Neutrophil (primary cell): ENCODE results near the gene CYP2S1.

Experiments used
- H3K27ac ChIP-seq: fragments of 200-600 bp; sonication (generic); 2 replicates; pipeline ENCODE4 v1.5.1; 2016; ENCODE audit warnings: mild to moderate bottlenecking, moderate library complexity
- H3K27me3 ChIP-seq: fragments of 200-600 bp; sonication (generic); 2 replicates; pipeline ENCODE4 v1.6.0; 2016; ENCODE audit warnings: mild to moderate bottlenecking
- H3K36me3 ChIP-seq: fragments of 200-600 bp; sonication (generic); 2 replicates; pipeline ENCODE4 v1.5.1; 2017
- H3K4me1 ChIP-seq, 2 experiments: fragments of 200-600 bp in 1 of 2; sonication (generic) in 1 of 2; 1 replicate in 1 of 2; 2 replicates in 1 of 2; pipeline versions ENCODE4 v1.5.1 to v1.6.1; 2013 to 2016; ENCODE audit warnings: low read depth in 1 of 2, low read length in 1 of 2, mild to moderate bottlenecking in 1 of 2, moderate library complexity in 1 of 2; ENCODE audit not compliant: control insufficient read depth in 1 of 2, insufficient read depth in 1 of 2
- H3K4me3 ChIP-seq, 2 experiments: fragments of 200-600 bp in 1 of 2; sonication (generic) in 1 of 2; 1 replicate in 1 of 2; 2 replicates in 1 of 2; pipeline ENCODE4 v1.5.1; 2013 to 2016; ENCODE audit warnings: low read depth in 1 of 2, low read length in 1 of 2, mild to moderate bottlenecking in 1 of 2, moderate library complexity in 1 of 2
- H3K9me3 ChIP-seq: fragments of 200-600 bp; sonication (generic); 2 replicates; pipeline ENCODE4 v1.5.1; 2016
- TF ChIP-seq, protein P1 (sequence below): fragments of 200-600 bp; sonication (generic); IDR thresholded peaks from 2 replicates; pipeline ENCODE4 v1.5.1; 2016; ENCODE audit warnings: antibody characterized with exemption

The CYP2S1 gene

DNA sequence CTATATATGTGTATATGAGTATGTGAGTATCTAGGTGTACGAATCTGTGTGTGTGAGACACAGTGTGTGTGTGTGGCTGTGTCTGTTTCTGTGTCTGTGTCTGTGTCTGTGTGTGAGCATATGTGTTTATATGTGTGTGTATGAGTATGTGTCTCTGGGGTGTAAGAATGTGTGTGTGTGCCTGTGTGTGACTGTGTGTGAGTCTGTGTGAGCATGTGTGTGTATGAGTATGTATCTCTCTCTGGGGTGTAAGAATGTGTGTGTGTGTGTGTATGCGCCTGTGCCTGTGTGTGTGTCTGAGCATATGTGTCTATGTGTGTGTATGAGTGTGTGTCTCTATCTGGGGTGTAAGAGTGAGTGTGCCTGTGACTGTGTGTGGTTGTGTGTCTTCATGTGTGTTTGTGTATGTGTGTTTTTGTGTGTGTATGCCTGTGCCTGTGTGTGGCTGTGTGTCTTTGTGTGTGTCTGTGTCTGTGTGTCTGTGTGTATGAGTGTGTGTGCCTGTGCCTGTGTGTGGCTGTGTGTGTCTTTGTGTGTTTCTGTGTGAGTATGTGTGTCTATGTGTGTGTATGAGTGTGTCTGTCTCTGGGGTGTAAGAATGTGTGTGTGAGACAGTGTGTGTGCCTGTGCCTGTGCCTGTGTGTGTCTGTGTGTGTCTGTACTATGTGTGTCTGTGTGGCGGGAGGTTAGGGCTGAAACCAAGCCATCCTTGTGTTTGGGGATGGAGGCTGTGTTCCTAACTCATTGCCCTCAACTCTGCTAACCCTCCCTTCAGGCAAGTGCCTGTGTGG is 37.2 kb downstream of the CYP2S1 start:
- no peaks in the 10 kb centered on the region for H3K36me3 ChIP-seq
- H3K4me3 ChIP-seq: no peak overlapping the region
- peaks cover 37% of the 10 kb centered on the region for H3K27me3 ChIP-seq
- no peaks in the 10 kb centered on the region for H3K4me1 ChIP-seq
- TF ChIP-seq, protein P1, sequence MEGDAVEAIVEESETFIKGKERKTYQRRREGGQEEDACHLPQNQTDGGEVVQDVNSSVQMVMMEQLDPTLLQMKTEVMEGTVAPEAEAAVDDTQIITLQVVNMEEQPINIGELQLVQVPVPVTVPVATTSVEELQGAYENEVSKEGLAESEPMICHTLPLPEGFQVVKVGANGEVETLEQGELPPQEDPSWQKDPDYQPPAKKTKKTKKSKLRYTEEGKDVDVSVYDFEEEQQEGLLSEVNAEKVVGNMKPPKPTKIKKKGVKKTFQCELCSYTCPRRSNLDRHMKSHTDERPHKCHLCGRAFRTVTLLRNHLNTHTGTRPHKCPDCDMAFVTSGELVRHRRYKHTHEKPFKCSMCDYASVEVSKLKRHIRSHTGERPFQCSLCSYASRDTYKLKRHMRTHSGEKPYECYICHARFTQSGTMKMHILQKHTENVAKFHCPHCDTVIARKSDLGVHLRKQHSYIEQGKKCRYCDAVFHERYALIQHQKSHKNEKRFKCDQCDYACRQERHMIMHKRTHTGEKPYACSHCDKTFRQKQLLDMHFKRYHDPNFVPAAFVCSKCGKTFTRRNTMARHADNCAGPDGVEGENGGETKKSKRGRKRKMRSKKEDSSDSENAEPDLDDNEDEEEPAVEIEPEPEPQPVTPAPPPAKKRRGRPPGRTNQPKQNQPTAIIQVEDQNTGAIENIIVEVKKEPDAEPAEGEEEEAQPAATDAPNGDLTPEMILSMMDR: no peak
- no peaks in the 10 kb centered on the region for H3K9me3 ChIP-seq
- H3K27ac ChIP-seq: no peak overlapping the region

DNA sequence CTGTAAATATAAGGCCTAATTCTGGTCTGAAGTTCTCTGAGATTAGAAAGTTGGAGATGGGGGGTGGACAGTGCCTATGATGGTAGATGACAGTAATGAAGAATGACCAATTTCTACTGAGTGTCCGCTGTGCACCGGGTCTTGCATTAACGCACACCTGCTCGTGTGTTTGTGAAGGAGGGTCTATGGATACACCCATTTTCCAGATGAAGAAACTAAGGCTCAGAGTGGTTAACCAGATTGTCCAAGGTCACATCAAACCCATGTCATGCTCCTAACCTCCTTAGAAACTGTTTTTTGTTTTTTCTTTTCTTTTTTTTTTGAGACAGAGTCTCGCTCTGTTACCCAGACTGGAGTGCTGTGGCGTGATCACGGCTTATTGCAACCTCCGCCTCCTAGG is 39.7 kb downstream of the CYP2S1 start:
- H3K27ac ChIP-seq: no peak overlapping the region
- TF ChIP-seq, protein P1: no peak
- H3K27me3 ChIP-seq: peaks cover 13% of the 10 kb centered on the region
- no peaks in the 10 kb centered on the region for H3K4me1 ChIP-seq
- H3K4me3 ChIP-seq: no peak overlapping the region
- no peaks in the 10 kb centered on the region for H3K36me3 ChIP-seq
- no peaks in the 10 kb centered on the region for H3K9me3 ChIP-seq

DNA sequence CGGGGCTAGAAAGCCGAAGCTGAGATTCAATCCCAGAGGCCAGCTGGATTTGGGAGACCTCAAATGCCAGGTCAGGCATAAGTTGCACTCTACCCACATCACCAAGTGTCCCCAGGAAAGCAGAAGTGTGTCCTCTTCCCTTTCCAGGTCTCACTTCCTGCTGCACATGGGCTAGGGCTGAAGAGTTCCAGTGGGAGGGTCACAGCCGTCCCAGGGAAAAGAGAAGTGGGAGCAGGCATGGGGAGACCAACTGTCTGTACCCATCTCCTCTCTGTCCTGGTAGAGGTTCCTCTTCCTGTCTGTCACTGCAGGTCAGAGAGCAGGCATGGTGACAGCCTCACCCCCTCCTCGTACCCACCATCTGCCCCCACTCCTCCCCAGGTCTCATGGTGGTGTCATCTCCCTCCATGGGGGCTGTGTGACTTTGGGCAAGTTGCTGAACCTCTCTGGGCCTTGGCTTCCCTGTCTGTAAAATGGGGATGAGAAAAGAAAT is 40.8 kb downstream of the CYP2S1 start:
- H3K36me3 ChIP-seq: no peaks in the 10 kb centered on the region
- H3K9me3 ChIP-seq: no peaks in the 10 kb centered on the region

DNA sequence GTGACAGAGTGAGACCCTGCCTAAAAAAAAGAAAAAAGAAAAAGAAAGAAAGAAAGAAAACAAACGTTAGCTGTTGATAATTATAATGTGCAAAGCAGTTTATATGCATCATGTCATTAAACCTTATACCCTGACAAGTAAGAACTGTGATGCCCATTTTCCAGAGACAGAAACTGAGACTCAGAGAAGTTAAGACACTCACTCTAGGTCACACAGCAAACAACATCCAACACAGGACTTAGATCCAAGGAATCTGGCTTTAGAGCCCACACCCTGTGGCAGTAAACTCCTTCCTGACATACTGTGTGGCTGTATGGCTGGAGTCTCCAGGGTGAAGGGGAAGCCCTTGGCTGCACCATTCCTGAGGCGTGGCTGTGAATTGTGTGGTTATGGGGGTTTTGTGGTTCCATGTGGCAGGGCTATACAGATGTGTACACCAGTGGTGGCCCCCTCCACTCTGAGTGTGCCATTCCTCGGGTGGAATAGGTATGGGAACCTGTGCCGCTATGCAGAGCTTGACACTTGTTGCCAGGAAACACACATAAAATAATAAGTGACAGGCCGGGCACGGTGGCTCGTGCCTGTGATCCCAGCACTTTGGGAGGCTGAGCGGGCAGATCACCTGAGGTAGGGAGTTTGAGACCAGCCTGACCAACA is 41.6 kb downstream of the CYP2S1 start:
- Histone ChIP-seq H3K9me3 (no peaks in the 10 kb centered on the region), H3K4me3 (no peak overlapping the region), H3K27ac (no peak overlapping the region), H3K36me3 (no peaks in the 10 kb centered on the region), H3K27me3 (no peaks in the 10 kb centered on the region), H3K4me1 (no peaks in the 10 kb centered on the region)
- TF ChIP-seq, protein P1: no peak

More for the DNA sequence above, 40.8 kb downstream of the CYP2S1 start:
- H3K27ac ChIP-seq: no peak overlapping the region
- H3K4me3 ChIP-seq: no peak overlapping the region
- H3K4me1 ChIP-seq: no peaks in the 10 kb centered on the region
- H3K27me3 ChIP-seq: peaks cover 2% of the 10 kb centered on the region
- TF ChIP-seq, protein P1: no peak

DNA sequence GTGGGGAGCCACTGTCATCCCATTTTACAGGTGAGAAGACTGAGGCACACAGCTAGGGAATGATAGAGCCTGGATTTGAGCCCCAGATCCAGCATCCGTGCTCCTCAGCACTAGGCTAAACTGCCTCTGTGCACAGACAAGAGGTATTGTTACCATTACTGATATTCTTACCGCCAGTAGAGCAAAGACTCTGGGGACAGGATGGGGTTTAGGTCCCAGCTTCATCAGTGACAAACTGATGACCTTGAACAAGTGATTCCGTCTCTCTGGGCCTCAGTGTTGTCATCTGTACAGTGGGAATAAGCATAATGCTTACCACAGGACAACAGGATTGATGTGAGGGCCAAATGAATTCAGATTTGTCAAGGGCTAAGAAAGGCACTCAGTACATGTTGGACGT is 42.5 kb downstream of the CYP2S1 start:
- no peaks in the 10 kb centered on the region for H3K4me1 ChIP-seq
- H3K27me3 ChIP-seq: no peaks in the 10 kb centered on the region
- TF ChIP-seq, protein P1: no peak
- no peaks in the 10 kb centered on the region for H3K36me3 ChIP-seq
- no peaks in the 10 kb centered on the region for H3K9me3 ChIP-seq
- no peak overlapping the region for H3K4me3 ChIP-seq
- no peak overlapping the region for H3K27ac ChIP-seq
